Chondrocyte (in vitro differentiated cells): ENCODE data around the gene TMEM273. TPM values are rescaled to one million over a fixed set of nuclear protein-coding genes. Genes with fewer than 3 reads are reported as not detected.

Source experiments
- DNase-seq: peaks from one replicate; pipeline ENCODE4 v3.0.0; 2021; ENCODE audit warnings: mixed read lengths, low spot score
- H3K27ac Mint-ChIP-seq: one replicate; pipeline ENCODE4 v1.8.0; 2021; ENCODE audit warnings: mild to moderate bottlenecking, moderate library complexity, mixed read lengths; ENCODE audit not compliant: unreplicated experiment
- H3K27me3 Mint-ChIP-seq: 2 replicates; pipeline ENCODE4 v1.8.0; 2021; ENCODE audit warnings: low read depth, mixed read lengths
- H3K36me3 Mint-ChIP-seq: 2 replicates; pipeline ENCODE4 v1.8.0; 2021; ENCODE audit warnings: low read depth, mixed read lengths
- H3K4me1 Mint-ChIP-seq: 2 replicates; pipeline ENCODE4 v1.8.0; 2021; ENCODE audit warnings: low read depth, mild to moderate bottlenecking, mixed read lengths
- H3K4me3 Mint-ChIP-seq: one replicate; pipeline ENCODE4 v1.8.0; 2021; ENCODE audit warnings: mild to moderate bottlenecking, moderate library complexity, mixed read lengths; ENCODE audit not compliant: unreplicated experiment
- H3K9me3 Mint-ChIP-seq: 2 replicates; pipeline ENCODE4 v1.8.0; 2021; ENCODE audit warnings: low read depth, mixed read lengths
- CTCF ChIP-seq: fragments of 200-600 bp; sonication (generic); IDR thresholded peaks from 2 replicates; pipeline ENCODE4 v1.5.0; 2021; ENCODE audit warnings: antibody characterized with exemption, mild to moderate bottlenecking, moderate library complexity
- total RNA-seq: library from RNA; stranded (reverse); gene quantifications from 3 replicates; pipeline ENCODE4 v1.2.1, GENCODE V29; 2021

TMEM273 gene
- total RNA-seq, 1 donor from 2014 or later = not detected

- no peak for TF ChIP-seq CTCF
- Mint-ChIP-seq H3K9me3 (peaks cover 5% of the 10 kb centered on the region), H3K4me1 (no peaks in the 10 kb centered on the region), H3K36me3 (no peaks in the 10 kb centered on the region), H3K27me3 (peaks cover 35% of the 10 kb centered on the region), H3K27ac (no peak overlapping the region), H3K4me3 (no peak overlapping the region)
- DNase-seq = no peak
These were observed 19.8 kb upstream of the TMEM273 start for GRCh38 chr10:49207936-49208487.

GRCh38 chr10:49207113-49207512 is 18.9 kb upstream of the TMEM273 start:
- Mint-ChIP-seq H3K9me3 (peaks cover 5% of the 10 kb centered on the region), H3K36me3 (no peaks in the 10 kb centered on the region), H3K27ac (no peak overlapping the region), H3K4me3 (no peak overlapping the region), H3K27me3 (peaks cover 29% of the 10 kb centered on the region), H3K4me1 (no peaks in the 10 kb centered on the region)
- no peak for DNase-seq
- no peak for TF ChIP-seq CTCF

- Mint-ChIP-seq H3K4me1 (no peaks in the 10 kb centered on the region), H3K36me3 (no peaks in the 10 kb centered on the region), H3K9me3 (peaks cover 5% of the 10 kb centered on the region), H3K27ac (no peak overlapping the region), H3K27me3 (peaks cover 30% of the 10 kb centered on the region), H3K4me3 (no peak overlapping the region)
- TF ChIP-seq CTCF = no peak
- DNase-seq = no peak
These were observed 17.0 kb upstream of the TMEM273 start for GRCh38 chr10:49205206-49205605.

DNA sequence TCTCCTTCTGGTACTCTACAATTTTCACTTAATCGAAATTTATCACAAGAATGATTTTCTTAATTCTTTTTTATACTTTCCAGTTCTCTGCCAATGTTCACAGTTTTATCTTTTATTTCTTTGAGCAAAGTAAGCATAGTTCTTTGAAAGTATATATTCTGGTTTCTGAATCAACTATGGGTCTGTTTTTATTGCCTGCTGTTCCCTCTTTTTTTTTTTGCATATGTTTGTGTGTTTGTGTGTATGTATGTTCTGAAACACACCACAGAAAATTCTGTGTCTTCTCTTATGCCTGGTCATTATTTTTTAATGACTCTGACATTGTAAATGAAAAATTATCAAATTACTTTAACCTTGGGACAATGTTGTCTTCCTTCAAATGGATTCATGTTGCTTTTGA is 15.9 kb upstream of the TMEM273 start:
- Mint-ChIP-seq H3K36me3 (no peaks in the 10 kb centered on the region), H3K4me3 (no peak overlapping the region), H3K9me3 (peaks cover 5% of the 10 kb centered on the region), H3K27ac (no peak overlapping the region), H3K4me1 (no peaks in the 10 kb centered on the region), H3K27me3 (peaks cover 30% of the 10 kb centered on the region)
- DNase-seq = no peak
- no peak for TF ChIP-seq CTCF

DNA sequence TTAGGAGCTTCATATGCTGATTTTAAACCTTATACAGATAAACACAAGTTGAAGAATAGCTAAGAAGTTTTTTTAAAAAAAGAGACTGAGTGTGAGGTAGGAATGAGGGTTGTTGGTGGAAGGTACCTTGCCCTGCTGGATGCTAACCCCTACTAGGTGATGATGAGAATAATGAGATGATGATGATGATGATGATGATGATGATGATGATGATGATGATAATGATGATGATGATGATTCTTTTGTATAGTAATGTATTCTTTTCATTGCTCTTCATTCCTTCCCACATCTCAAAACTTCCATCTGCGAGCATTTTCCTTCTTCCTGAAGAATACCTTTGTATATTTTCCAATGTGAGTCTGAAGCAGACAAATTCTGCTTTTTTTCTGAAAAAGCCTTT is 14.1 kb upstream of the TMEM273 start:
- Mint-ChIP-seq H3K36me3 (no peaks in the 10 kb centered on the region), H3K4me3 (no peak overlapping the region), H3K27me3 (peaks cover 35% of the 10 kb centered on the region), H3K27ac (no peak overlapping the region), H3K9me3 (peaks cover 5% of the 10 kb centered on the region), H3K4me1 (no peaks in the 10 kb centered on the region)
- DNase-seq = no peak
- TF ChIP-seq CTCF = no peak
